OCI-LY7 (cell line): ENCODE data around the gene DOK3.
A peak's percentile ranks its signal among the peaks of the same experiment; 100 is the strongest.

Experiments used
- CTCF ChIP-seq: fragments of 200-600 bp; sonication (generic); conservative IDR thresholded peaks from 2 replicates; pipeline ENCODE4 v1.5.1; 2014; ENCODE audit warnings: mild to moderate bottlenecking, antibody characterized with exemption, low read length, moderate library complexity, mixed read lengths
- EZH2phosphoT487 ChIP-seq: fragments of 200-600 bp; sonication (generic); IDR thresholded peaks from 2 replicates; pipeline ENCODE4 v1.6.1; 2018; ENCODE audit warnings: low read depth, borderline replicate concordance, mild to moderate bottlenecking, mixed run types, antibody characterized with exemption, low read length, moderate library complexity, mixed read lengths

GRCh38 chr5:177507596-177508220 lies 1.9 kb downstream of the DOK3 start:
- TF ChIP-seq EZH2phosphoT487 = no peak
- peak; percentile 36; the same call in 1 of the 2 replicates for TF ChIP-seq CTCF
